ENCODE measurements around the gene TMEM123. TPM values are rescaled to one million over a fixed set of nuclear protein-coding genes. Genes with fewer than 3 reads are reported as not detected.
A peak's percentile ranks its signal among the peaks of the same experiment; 100 is the strongest.

Gene TMEM123
- total and polyA plus RNA-seq, 2 of the 13 experiments (the other 11 are each of a cell fraction or from before 2014, with no cell fraction given): 365 to 2,761 TPM

- peak; percentile 39; the same call in 1 of the 2 replicates for TF ChIP-seq TBX3 (IDR thresholded peaks at IDR 0.05; ENCODE audit: borderline replicate concordance)
- peak; percentile 81 for TF ChIP-seq CREM (IDR thresholded peaks at IDR 0.05)
- no peak for TF ChIP-seq CREM (CRISPR knock-in tag; IDR thresholded peaks at IDR 0.05)
- TF ChIP-seq ZNF367 (CRISPR knock-in tag; IDR thresholded peaks at IDR 0.05; ENCODE audit: borderline replicate concordance): no peak
- peak; percentile 72 for TF ChIP-seq ZNF317 (CRISPR knock-in tag; IDR thresholded peaks at IDR 0.05)
- TF ChIP-seq ZNF225 (CRISPR knock-in tag; IDR thresholded peaks at IDR 0.05): no peak
- TF ChIP-seq PAF1 (CRISPR knock-in tag; IDR thresholded peaks at IDR 0.05): no peak; the same call in 1 of the 2 replicates
- TF ChIP-seq ZNF407 (CRISPR knock-in tag; IDR thresholded peaks at IDR 0.05; ENCODE audit: not compliant biosample characterization): no peak
- 0 out of 2 replicates have a peak, but pooled peaks have one; percentile 26 for TF ChIP-seq MAFG (CRISPR knock-in tag; IDR thresholded peaks at IDR 0.05)
- no peak for TF ChIP-seq ZNF639 (CRISPR knock-in tag; conservative IDR thresholded peaks at IDR 0.05)
- peak; percentile 49; the same call in 1 of the 2 replicates for TF ChIP-seq TAF1 (CRISPR knock-in tag; IDR thresholded peaks at IDR 0.05)
- no peak for TF ChIP-seq KDM1A (CRISPR knock-in tag; IDR thresholded peaks at IDR 0.05)
- TF ChIP-seq CSRNP2 (CRISPR knock-in tag; conservative IDR thresholded peaks at IDR 0.05; ENCODE audit: low read depth): no peak
- no peak for TF ChIP-seq HDAC1 (CRISPR knock-in tag; IDR thresholded peaks at IDR 0.05)
- TF ChIP-seq ZNF136 (CRISPR knock-in tag; IDR thresholded peaks at IDR 0.05; ENCODE audit: low read depth): no peak; the same call in 1 of the 2 replicates
- peak; percentile 93 for TF ChIP-seq ZNF441 (CRISPR knock-in tag; IDR thresholded peaks at IDR 0.05; ENCODE audit: borderline replicate concordance)
- peak; percentile 92; the same call in 1 of the 2 replicates for TF ChIP-seq ELF4 (CRISPR knock-in tag; IDR thresholded peaks at IDR 0.05; ENCODE audit: borderline replicate concordance)
- no peak for TF ChIP-seq ISX (CRISPR knock-in tag; conservative IDR thresholded peaks at IDR 0.05)
- TF ChIP-seq ZFP36 (IDR thresholded peaks at IDR 0.05; ENCODE audit: borderline replicate concordance, low read depth, low read length, partially characterized antibody): no peak
Observed at GRCh38 chr11:102451681-102452460, 694 bp downstream of the TMEM123 start (continued).

Measured in HepG2 (cell line).